ENCODE results near the gene CRACR2A.

- TF ChIP-seq POLR2A (IDR thresholded peaks at IDR 0.05; ENCODE audit: extremely low read depth, insufficient read length) (no peak), MAX (IDR thresholded peaks at IDR 0.05; ENCODE audit: low read depth, low read length) (no peak), CTCF (IDR thresholded peaks at IDR 0.05; ENCODE audit: low read depth, low read length) (no peak)
Measured at GRCh38 chr12:3720772-3721171, 32.1 kb downstream of the CRACR2A start.

Measured in NB4 (cell line).